NCI-H1048 (cell line): ENCODE measurements around the gene ETNPPL.

Experiments
- DNase-seq: peaks from one replicate; lab custom pipeline; 2025; lab: John Stamatoyannopoulos, UW

Gene ETNPPL

GRCh38 chr4:108695062-108695461, 67.8 kb downstream of the ETNPPL start:
- no peak for DNase-seq

- DNase-seq, result no peak
Observed at GRCh38 chr4:108694423-108694822, 68.4 kb downstream of the ETNPPL start.

GRCh38 chr4:108693819-108694218, 69.0 kb downstream of the ETNPPL start:
- DNase-seq, result no peak

GRCh38 chr4:108693211-108693610, 69.6 kb downstream of the ETNPPL start:
- no peak for DNase-seq
